ENCODE measurements around the gene NTRK2.

Gene NTRK2

GRCh38 chr9:84949971-84950370, 280.4 kb downstream of the NTRK2 start:
- DNase-seq, result no peak

- no peak for DNase-seq
Observed at GRCh38 chr9:84950879-84951811, 281.6 kb downstream of the NTRK2 start.

- no peak for DNase-seq
Observed at GRCh38 chr9:84953252-84953773, 283.8 kb downstream of the NTRK2 start.

- no peak for DNase-seq
Observed at GRCh38 chr9:84953797-84954705, 284.5 kb downstream of the NTRK2 start.

GRCh38 chr9:84955155-84955554, 285.6 kb downstream of the NTRK2 start:
- DNase-seq, result no peak

GRCh38 chr9:84955971-84956370, 286.4 kb downstream of the NTRK2 start:
- DNase-seq, result no peak

GRCh38 chr9:84959339-84959738, 289.8 kb downstream of the NTRK2 start:
- no peak for DNase-seq

- DNase-seq, result no peak
Observed at GRCh38 chr9:84966876-84967830, 297.6 kb downstream of the NTRK2 start.

- DNase-seq, result no peak
Observed at GRCh38 chr9:84969084-84969483, 299.6 kb downstream of the NTRK2 start.

GRCh38 chr9:84969736-84970135, 300.2 kb downstream of the NTRK2 start:
- no peak for DNase-seq

GRCh38 chr9:84970432-84970831, 300.9 kb downstream of the NTRK2 start:
- DNase-seq, result no peak

GRCh38 chr9:84971571-84971970, 302.0 kb downstream of the NTRK2 start:
- no peak for DNase-seq

- DNase-seq, result no peak
Observed at GRCh38 chr9:84974258-84974657, 304.7 kb downstream of the NTRK2 start.

- no peak for DNase-seq
Observed at GRCh38 chr9:84974855-84975254, 305.3 kb downstream of the NTRK2 start.

GRCh38 chr9:84975926-84976325, 306.4 kb downstream of the NTRK2 start:
- no peak for DNase-seq

- no peak for DNase-seq
Observed at GRCh38 chr9:84978661-84979060, 309.1 kb downstream of the NTRK2 start.

- DNase-seq, result no peak
Observed at GRCh38 chr9:84983749-84984148, 314.2 kb downstream of the NTRK2 start.

- DNase-seq, result no peak
Observed at GRCh38 chr9:84988621-84989020, 319.1 kb downstream of the NTRK2 start.

GRCh38 chr9:84990416-84990815, 320.9 kb downstream of the NTRK2 start:
- no peak for DNase-seq

- DNase-seq, result no peak
Observed at GRCh38 chr9:84990850-84991513, 321.5 kb downstream of the NTRK2 start.

GRCh38 chr9:84991514-84991870, 322.0 kb downstream of the NTRK2 start:
- no peak for DNase-seq

- DNase-seq, result no peak
Observed at GRCh38 chr9:84992381-84992780, 322.9 kb downstream of the NTRK2 start.

All from GF-D8 (cell line).